ENCODE data around the gene CCDC50.

GRCh38 chr3:191368755-191369615 is 39.8 kb downstream of the CCDC50 start:
- TF ChIP-seq EP300 (IDR thresholded peaks at IDR 0.05), result no peak
- TF ChIP-seq, protein P1, sequence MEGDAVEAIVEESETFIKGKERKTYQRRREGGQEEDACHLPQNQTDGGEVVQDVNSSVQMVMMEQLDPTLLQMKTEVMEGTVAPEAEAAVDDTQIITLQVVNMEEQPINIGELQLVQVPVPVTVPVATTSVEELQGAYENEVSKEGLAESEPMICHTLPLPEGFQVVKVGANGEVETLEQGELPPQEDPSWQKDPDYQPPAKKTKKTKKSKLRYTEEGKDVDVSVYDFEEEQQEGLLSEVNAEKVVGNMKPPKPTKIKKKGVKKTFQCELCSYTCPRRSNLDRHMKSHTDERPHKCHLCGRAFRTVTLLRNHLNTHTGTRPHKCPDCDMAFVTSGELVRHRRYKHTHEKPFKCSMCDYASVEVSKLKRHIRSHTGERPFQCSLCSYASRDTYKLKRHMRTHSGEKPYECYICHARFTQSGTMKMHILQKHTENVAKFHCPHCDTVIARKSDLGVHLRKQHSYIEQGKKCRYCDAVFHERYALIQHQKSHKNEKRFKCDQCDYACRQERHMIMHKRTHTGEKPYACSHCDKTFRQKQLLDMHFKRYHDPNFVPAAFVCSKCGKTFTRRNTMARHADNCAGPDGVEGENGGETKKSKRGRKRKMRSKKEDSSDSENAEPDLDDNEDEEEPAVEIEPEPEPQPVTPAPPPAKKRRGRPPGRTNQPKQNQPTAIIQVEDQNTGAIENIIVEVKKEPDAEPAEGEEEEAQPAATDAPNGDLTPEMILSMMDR (IDR thresholded peaks at IDR 0.05), result no peak
